ENCODE data around the gene DEPDC7.

DNA sequence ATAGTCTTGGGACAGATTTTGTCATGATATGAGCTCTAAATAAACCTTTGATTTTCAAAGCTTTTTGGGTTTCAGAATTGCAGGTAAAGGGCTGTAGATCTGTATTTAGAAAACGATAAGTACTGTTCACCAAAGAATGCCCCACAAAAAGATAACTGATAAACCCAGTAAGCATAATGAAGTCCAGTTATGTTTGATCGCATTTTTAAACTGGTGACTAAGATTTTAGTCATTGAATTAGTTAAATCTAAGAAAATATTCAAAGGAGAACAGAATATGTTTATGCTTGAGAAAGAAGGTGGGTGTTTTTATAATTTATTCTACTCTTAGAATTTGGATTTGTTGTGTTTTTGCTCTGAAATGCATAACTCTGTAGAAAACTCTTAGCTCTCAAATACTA lies 11.6 kb downstream of the DEPDC7 start:
- no peak for TF ChIP-seq POLR2A (IDR thresholded peaks at IDR 0.05)
- no peak for TF ChIP-seq CTCF (IDR thresholded peaks at IDR 0.05)

All from prostate gland (tissue), 2 donors.